Measurements from ENCODE around the gene FRS2. TPM values are rescaled to one million over a fixed set of nuclear protein-coding genes. Genes with fewer than 3 reads are reported as not detected.

The FRS2 gene
- total RNA-seq, 1 experiment from 2014 or later: 33.7 TPM

GRCh38 chr12:69517406-69517805 lies 47.2 kb downstream of the FRS2 start:
- H4K91ac ChIP-seq (ENCODE audit: insufficient read length, low read depth, low read length): no peak overlapping the region
- H2BK12ac ChIP-seq (ENCODE audit: insufficient read length, low read depth, low read length): no peak overlapping the region
- no peak overlapping the region for H3K4ac ChIP-seq (ENCODE audit: low read depth, low read length)
- Mint-ChIP-seq H3K27ac (no peak overlapping the region), H3K36me3 (ENCODE audit: insufficient read depth in 1 of 3, low read depth in 3 of 3) (peaks cover 0 to 32% (median 11%) of the 10 kb centered on the region in 3 experiments; a peak in 5 of 7 replicates), H3K4me3 (no peak overlapping the region), H3K4me1 (peaks cover 17 to 34% of the 10 kb centered on the region in 2 experiments), H3K9me3 (peaks cover 20 to 25% of the 10 kb centered on the region in 2 experiments), H3K27me3 (ENCODE audit: low read depth) (no peaks in the 10 kb centered on the region)
- no peak overlapping the region for H2BK120ac ChIP-seq (ENCODE audit: low read depth, low read length, poor library complexity, severe bottlenecking)
- peaks cover 5% of the 10 kb centered on the region; the same call in 1 of the 2 replicates for H3K4me1 ChIP-seq (ENCODE audit: insufficient read depth, low read length)
- no peak overlapping the region for H2AFZ ChIP-seq (ENCODE audit: low read length)
- no peak overlapping the region for H3K14ac ChIP-seq (ENCODE audit: insufficient read depth, low read length)
- no peaks in the 10 kb centered on the region for H3K27me3 ChIP-seq (ENCODE audit: insufficient read depth, low read length)
- no peak overlapping the region for H3K9ac ChIP-seq (ENCODE audit: extremely low read depth, insufficient read length, low read length)
- H3K18ac ChIP-seq (ENCODE audit: insufficient read length, low read depth, low read length): no peak overlapping the region
- H2BK20ac ChIP-seq (ENCODE audit: low read depth, low read length, poor library complexity, severe bottlenecking): no peak overlapping the region
- H4K20me1 ChIP-seq (ENCODE audit: control insufficient read depth, insufficient read depth, insufficient read length): no peaks in the 10 kb centered on the region
- TF ChIP-seq CTCF (conservative IDR thresholded peaks at IDR 0.05): no peak
- H3K56ac ChIP-seq (ENCODE audit: insufficient read length, low read depth, low read length): no peak overlapping the region
- H3K4me2 ChIP-seq (ENCODE audit: insufficient read depth, insufficient read length, low read length): no peak overlapping the region
- no peak for DNase-seq
- H3K27ac ChIP-seq (ENCODE audit: insufficient read length, low read depth, low read length): no peak overlapping the region
- no peak overlapping the region for H2BK5ac ChIP-seq (ENCODE audit: insufficient read length, low read length)
- no peak overlapping the region for H3T11ph ChIP-seq (ENCODE audit: low read length)
- H4K8ac ChIP-seq (replicated peaks; ENCODE audit: insufficient read length, low read depth, low read length): no peak overlapping the region
- no CpG with 5 or more reads among the region's 2 CpGs for WGBS (ENCODE audit: extremely low coverage, insufficient read length, low lambda C conversion rate)
- no peak overlapping the region for H3K23ac ChIP-seq (ENCODE audit: insufficient read length, low read depth, low read length)
- H2BK15ac ChIP-seq (ENCODE audit: low read depth, low read length): no peak overlapping the region
- H3K23me2 ChIP-seq (ENCODE audit: insufficient read length, low read depth, low read length, poor library complexity, severe bottlenecking): no peaks in the 10 kb centered on the region
- peaks cover 14% of the 10 kb centered on the region; the same call in 1 of the 2 replicates for H3K79me2 ChIP-seq (ENCODE audit: insufficient read depth, low read length)
- H4K5ac ChIP-seq (ENCODE audit: insufficient read length, low read depth, low read length): no peak overlapping the region
- H3K9me3 ChIP-seq (ENCODE audit: control insufficient read depth, low read depth, low read length): no peaks in the 10 kb centered on the region
- H2AK5ac ChIP-seq (ENCODE audit: insufficient read length, low read length): no peak overlapping the region
- H3K79me1 ChIP-seq (ENCODE audit: insufficient read depth, low read depth, low read length, poor library complexity, severe bottlenecking): no peaks in the 10 kb centered on the region
